ENCODE measurements around the gene IQSEC3.
"Not testable (repeated sequence)": the region's sequence is repeated elsewhere in the genome, so short reads cannot be mapped to it uniquely, and the experiment has no call there.

The IQSEC3 gene

DNA sequence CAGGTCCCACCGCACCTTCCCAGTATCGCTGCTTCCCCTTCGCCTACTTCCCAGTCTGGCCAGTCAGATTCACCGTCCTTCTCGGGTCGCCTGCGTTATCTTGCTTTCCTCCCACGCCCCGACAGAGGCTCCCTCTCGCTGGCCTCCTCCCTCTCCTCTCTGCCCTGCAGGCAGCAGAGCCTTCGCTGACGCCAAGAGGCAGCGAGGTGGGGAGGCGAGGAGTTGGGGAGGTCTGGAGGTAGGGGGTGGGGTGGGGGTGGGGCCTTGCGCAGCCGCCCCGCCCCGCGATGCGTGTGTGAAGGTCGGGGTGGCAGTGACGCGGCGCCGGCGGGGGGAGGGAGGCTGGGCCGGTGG is at the start of gene IQSEC3:
TSS of gene IQSEC3 (plus strand) at position 340 of the 354 bp plus-strand sequence. CDS start 116 bp downstream, outside the sequence.
- DNase-seq: not testable (repeated sequence)

DNA sequence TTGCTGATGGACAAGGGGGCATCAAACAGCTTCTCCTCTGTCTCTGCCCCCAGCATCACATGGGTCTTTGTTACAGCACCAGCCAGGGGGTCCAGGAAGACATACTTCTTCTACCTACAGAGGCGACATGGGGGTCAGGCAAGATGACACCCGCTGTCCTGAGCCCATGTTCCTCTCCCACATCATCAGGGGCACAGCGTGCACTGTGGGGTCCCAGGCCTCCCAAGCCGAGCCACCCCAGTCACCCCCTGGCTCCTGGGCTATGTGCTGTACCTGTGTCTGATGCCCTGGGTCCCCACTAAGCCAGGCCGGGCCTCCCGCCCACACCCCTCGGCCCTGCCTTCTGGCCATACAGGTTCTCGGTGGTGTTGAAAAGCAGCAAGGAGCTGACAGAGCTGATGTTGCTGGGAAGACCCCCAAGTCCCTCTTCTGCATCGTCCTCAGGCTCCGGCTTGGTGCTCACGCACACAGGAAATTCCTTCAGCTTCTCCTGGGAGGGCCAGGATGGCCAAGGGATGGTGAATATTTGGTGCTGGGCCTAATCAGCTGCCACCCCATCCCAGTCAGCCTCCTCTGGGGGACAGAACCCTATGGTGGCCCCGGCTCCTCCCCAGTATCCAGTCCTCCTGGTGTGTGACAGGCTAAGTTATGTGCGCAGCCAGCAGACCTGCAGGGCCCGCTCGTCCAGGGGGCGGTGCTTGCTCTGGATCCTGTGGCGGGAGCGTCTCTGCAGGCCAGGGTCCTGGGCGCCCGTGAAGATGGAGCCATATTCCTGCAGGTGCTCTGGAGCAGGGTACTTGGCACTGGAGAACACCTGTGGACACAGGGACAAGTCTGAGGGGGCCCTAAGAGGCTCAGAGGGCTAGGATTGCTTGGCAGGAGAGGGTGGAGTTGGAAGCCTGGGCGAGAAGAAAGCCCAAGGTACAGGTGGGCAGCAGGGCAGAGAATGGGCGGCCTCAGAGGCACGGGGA is 48.9 kb upstream of the IQSEC3 start:
- DNase-seq: not testable (repeated sequence)

DNA sequence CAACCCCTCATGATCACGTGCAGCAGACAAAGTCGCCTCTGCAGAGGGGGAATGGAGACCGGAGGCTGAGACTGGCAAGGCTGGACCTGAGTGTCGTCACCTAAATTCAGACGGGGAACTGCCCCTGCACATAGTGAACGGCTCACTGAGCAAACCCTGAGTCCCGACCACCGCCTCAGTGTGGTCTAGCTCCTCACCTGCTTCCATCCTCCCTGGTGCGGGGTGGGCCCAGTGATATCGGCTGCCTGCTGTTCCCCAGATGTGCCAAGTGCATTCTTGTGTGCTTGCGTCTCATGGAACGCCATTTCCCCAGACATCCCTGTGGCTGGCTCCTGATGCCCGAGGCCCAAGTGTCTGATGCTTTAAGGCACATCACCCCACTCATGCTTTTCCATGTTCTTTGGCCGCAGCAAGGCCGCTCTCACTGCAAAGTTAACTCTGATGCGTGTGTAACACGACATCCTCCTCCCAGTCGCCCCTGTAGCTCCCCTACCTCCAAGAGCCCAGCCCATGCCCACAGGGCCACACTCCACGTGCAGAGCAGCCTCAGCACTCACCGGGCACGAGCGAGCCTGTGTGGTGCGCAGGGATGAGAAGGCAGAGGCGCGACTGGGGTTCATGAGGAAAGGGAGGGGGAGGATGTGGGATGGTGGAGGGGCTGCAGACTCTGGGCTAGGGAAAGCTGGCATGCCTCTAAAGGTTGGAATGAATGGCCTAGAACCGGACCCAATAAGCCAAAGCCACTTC is 47.6 kb upstream of the IQSEC3 start:
- DNase-seq: not testable (repeated sequence)

DNA sequence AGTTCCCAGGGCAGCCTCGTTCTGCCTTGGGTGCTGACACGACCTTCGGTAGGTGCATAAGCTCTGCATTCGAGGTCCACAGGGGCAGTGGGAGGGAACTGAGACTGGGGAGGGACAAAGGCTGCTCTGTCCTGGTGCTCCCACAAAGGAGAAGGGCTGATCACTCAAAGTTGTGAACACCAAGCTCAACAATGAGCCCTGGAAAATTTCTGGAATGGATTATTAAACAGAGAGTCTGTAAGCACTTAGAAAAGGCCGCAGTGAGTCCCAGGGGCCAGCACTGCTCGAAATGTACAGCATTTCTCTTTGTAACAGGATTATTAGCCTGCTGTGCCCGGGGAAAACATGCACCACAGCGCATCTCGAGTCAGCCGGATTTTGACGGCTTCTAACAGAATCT is 46.7 kb upstream of the IQSEC3 start:
- not testable (repeated sequence) for DNase-seq

DNA sequence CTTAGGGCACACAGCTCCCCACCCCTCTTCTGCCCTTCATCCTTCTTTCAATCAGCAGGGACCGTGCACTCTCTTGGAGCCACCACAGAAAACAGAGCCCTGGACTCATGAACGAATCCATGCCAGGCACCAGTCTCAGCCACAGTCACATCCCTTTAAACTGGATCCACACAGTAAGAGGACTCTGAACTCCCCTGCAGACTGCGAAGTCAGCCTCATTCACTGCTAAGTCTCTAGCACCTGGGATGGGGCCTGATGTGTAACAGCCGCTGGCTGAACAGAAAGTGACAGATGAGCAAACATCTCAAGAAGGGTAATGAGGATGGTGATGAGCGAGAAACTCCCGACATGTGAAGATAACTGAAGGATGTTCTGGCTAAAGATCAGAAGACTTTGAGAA is 45.8 kb upstream of the IQSEC3 start:
- DNase-seq: no peak

DNA sequence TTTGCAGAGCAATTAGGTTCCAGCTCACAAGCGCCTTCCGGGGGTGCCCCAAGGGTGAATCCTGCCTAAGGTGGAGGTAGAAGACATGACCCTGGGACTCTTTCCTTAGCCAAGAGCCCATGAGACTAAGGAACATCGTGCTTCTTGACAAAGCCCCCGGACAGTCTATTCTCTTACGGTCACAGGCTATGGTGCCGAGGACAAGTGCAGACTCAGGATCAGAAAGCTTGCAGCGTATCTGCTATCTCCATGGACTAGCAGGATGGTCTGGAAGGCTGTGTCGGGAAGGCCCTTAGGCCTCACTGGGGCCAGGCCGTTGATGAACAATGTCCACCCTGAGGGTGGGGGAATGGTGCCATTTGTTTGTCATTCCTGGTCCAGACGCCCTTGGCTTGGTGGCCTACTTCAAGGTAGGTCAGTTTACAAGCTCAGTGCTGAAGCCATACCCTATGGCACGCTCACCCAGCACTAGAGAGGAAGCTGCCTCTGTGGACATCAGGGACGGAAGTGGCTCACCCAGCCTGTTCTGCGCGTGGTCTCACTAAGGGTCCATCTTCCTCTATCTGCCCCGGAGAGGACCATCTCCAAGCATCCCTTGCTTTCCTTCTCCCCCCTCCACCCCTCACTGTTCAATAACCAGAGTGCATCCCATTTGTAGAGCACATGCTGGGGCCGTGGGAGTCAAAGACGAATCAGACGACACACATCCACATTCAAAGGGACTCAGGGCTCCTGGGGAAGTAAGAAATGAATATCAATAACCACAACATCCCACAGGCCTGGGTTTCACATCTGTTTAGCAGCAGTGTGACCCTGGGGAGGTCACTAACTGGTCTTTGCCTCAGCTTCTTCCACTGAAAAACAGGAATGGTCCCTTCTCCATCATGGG is 45.0 kb upstream of the IQSEC3 start:
- no peak for DNase-seq

GRCh38 chr12:22190-22529 is 44.4 kb upstream of the IQSEC3 start:
- DNase-seq: no peak

- DNase-seq: no peak
Observed at GRCh38 chr12:22530-23201, 43.9 kb upstream of the IQSEC3 start.

DNA sequence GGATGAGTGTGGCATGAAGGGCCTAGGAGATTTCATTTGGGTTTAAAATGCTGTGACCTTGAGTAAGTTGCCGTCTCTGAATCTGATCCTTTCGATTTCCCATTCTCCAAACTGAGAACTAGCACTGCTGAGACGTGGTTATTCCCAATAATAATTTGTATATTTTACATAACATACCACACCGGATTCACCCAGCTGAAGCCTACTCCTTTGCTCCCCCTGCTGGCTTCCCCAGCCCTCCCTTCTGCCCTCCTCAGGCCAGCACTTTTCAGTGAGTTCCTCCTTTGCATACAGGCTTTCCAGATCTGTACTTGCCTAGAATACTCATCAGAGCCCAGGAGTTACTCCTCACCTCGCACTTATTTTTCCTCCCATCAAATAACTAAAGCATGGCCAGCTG is 38.7 kb upstream of the IQSEC3 start:
- DNase-seq: not testable (repeated sequence)

DNA sequence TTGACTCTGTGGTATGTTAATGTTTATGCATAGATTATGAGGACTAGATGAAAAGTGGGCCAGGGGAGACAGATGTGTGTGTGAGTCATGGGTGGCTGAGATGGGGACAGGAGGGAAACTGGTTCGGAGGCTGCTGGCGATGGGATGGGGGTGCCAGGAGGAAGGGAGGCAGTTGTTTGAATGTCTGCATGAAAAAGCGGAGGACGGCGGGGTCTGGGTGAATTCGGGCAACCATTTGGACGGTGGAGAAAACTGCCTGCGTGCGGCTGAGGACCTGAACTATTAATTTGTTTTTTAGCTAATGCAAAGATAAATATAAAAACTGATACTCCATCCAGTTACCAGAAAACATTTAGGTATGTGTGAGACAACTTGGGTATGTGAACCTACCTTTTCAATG is 27.8 kb upstream of the IQSEC3 start:
- DNase-seq: not testable (repeated sequence)

DNA sequence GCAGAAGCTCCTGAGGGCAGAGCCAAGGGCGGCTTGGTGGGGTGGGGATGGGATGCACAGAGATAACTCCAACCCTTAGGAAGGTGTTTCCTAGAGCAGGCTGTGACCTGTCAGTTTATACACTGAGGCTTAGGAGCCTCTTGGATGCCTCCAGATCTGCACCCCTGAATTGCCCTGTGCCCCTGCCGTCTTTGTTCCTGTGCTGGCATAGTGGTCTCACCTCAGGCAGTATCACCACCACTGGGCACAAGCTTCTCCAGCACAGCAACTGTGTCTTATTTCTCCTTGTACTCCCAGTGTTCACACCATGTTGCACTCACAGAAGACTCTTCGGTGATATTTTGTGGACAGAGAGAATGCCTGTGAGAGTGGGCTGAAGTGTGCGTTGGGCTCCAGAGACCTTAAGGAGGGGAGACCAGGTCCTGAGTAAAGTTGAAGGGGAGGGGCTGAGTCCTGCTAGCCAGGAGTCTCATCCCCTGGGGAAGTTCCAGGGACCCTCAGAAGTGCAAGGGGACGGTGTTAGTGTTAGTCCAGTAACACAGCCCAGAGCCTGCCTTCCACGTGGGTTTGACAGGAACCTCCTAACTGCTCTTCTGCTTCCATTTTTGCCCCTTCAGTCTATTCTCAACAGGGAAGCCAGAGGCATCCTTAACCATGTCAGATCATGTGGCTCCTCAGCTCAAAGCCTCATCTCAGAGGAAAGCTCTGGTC is 26.9 kb upstream of the IQSEC3 start:
- not testable (repeated sequence) for DNase-seq

- not testable (repeated sequence) for DNase-seq
Observed at GRCh38 chr12:44352-44751, 22.2 kb upstream of the IQSEC3 start.

GRCh38 chr12:45235-45990 is 21.2 kb upstream of the IQSEC3 start:
- not testable (repeated sequence) for DNase-seq

GRCh38 chr12:45991-46358 is 20.6 kb upstream of the IQSEC3 start:
- DNase-seq: not testable (repeated sequence)

GRCh38 chr12:46542-46941 is 20.0 kb upstream of the IQSEC3 start:
- DNase-seq: not testable (repeated sequence)

DNA sequence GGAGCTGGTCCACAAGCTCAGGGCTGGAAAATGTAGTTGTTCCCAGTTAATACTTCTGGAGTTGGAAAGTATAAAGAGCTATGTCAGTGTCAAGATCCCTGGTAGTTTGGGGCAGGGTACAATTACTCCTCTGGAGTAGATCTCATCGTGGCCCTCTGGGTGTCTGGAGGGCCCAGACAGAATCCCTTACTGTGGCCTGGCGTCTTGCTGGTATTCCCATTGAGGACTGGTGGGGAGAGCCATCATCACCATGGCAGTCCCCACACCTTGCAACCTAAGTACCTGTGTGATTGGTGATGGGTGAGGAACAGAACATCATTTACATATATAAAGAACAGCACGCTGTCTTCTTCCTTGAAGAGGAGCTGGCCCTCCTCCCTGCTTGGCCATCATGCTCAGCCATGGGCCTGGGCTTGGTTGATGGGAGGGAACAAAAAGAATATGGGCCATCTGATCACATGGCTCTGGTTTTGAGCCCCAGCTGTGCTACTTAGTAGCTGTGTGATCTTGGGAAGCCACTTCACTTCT is 18.8 kb upstream of the IQSEC3 start:
- DNase-seq: not testable (repeated sequence)

GRCh38 chr12:49149-49548 is 17.4 kb upstream of the IQSEC3 start:
- not testable (repeated sequence) for DNase-seq

DNA sequence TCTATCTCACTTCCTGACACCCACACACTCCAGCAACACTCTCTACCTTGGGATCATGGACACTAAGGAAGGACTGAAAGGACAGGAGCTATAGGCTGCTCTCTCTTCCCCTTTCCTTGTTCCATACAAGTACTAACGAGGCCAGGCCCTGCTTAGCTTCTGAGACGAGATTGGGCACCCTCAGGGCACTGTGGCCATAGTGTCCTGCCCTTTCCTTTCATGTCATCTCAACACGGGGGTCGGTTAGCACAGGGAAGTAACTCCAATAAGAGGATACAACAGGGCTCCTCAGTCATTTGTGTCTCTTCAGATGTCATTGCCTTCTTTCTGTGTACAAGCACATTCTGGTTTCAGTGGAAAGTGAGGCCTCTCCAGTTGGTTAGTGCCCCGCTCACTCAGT is 15.5 kb upstream of the IQSEC3 start:
- DNase-seq: not testable (repeated sequence)

DNA sequence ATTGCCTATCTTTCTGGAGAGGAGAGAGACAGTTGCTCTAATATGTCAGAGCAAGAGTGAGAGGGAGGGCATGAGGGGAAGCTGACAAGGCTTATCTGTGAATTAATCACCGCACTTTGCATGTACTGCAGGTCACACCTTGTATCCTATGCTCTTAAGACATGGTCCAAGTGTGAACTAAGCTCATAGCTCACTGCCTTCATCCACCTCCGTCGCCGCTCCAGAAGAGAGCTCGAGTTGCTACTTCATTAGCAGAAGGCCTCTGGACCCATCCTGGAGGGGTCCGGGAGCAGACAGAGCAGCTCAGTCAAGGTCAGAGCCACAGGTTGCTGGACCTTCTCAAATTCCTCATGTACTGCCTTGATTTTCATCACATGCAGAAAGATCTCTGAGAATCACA is 14.6 kb upstream of the IQSEC3 start:
- DNase-seq: not testable (repeated sequence)

- not testable (repeated sequence) for DNase-seq
Observed at GRCh38 chr12:52902-53734, 13.4 kb upstream of the IQSEC3 start.

Data from SIG-M5 (cell line).